Measurements from ENCODE around the gene FOXC1.

The FOXC1 gene

GRCh38 chr6:1612974-1613306 lies 3.2 kb downstream of the FOXC1 start:
- DNase-seq, result peak; percentile 48

DNA sequence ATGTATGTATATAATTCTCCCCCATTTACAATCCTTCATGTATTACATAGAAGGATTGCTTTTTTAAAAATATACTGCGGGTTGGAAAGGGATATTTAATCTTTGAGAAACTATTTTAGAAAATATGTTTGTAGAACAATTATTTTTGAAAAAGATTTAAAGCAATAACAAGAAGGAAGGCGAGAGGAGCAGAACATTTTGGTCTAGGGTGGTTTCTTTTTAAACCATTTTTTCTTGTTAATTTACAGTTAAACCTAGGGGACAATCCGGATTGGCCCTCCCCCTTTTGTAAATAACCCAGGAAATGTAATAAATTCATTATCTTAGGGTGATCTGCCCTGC lies 3.6 kb downstream of the FOXC1 start:
- DNase-seq, result no peak

GRCh38 chr6:1613688-1614447 lies 4.2 kb downstream of the FOXC1 start:
- no peak for DNase-seq

GRCh38 chr6:1614448-1615150 lies 4.9 kb downstream of the FOXC1 start:
- DNase-seq, result peak; percentile 21

DNA sequence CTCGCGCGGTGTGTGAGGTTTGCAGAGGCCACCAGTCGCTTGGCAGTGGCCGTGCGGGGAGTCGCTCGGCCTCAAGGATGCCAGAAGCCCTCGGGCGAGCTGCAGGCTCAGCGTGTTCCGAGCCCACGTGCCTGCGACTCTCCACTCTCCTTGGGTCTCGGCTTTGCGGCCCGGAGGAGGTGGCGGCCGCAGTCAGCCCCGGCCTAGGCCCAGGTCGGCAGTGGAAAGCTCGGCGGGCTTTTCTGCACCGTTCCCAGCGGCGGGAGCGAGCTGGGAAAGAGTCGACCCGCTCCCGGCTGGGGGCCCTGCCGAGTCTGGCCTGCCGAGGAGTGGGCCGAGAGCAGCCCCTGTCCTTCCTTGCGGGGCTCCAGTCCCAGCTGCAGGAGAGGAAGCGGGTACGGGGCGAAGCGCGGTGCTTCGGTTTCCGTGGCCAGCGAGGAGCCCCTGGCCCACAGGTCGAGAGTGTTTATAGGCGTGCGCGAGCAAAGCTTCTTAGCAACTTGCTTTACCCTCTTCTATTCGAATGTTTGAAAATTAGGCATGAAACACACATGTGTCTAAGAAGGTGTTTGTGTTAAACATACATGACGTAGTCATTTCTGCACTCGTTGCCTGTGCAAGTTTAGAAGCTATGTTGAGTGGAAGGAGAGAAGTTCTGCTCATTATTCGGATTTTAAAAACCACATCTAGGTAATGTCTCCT lies 5.6 kb downstream of the FOXC1 start:
- peak; percentile 57 for DNase-seq

GRCh38 chr6:1615853-1616420 lies 6.2 kb downstream of the FOXC1 start:
- peak; percentile 62 for DNase-seq

DNA sequence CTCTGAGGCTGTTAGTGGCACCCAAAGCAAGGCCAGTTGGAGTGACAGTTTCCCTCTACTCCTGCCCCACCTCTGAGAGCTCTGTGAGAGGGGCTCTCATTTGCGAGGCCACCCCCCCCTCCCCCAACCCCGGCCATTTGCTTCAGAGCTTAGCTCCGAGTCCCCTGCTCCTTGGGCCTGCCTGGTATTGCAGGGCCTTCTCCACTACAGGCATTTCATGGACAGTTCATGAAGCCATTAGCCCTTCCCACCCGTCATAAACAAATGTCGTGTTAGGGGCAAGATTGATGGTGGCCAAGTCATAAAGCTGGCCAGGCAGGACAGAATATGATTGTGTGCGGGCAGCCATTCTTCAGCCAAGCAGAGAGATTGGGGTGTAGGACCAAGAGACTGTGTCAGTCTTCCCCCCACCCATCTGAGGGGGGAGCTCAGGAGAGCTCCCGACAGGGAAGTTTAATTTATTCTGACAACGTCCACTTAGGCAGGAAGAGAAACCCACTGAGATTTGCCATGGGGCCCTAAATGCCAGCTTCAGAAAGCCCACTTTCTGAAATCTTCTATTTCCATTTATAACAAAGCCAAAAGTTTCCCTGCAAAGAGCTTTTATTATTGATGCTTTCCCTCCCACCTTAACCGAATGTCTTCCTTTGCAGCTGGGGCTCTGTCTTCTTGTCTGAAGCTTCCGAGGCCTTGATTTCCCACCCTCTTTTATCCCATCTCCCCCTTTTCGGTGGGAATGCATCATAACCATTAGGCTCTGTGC lies 7.2 kb downstream of the FOXC1 start:
- DNase-seq, result peak; percentile 64

DNA sequence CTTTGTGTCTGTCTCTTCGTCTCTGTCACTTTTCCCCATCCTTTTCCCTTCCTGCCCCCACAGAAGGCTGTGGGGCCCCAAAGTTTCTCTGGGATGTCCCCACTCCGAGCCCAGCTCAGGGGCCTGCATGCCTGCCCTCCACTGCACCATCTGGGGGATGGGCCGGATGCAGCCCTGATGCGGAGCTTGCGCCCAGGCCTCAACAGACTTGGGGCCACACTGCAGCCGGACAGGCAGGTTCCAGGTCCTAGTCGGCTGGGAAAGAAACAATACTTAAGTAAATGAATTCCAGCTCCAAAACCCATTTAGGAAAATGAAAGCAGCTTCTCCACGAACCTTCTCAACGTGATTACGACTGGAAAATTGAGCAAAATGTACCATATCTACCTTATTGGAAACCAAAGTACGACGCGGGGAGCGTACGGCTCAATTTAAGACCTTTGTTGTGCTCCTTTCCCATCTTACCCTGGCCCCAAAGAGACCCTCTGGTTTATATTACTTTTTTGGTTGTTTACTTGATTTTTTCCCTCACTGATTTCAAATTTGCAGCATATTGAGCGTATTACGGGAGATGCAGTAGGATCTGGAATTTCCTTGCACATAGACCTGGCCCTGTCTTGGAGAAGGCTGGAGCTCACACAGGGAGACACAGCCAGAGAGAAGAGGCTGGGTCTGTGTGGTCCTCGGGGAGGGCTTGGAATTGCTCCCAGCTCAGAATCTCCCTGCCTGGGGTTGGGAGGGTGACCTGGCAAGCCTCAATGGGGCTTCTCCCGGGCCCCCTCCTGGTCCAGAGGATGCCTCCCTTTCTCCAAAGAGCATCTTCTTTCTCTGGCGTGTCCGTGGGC lies 8.0 kb downstream of the FOXC1 start:
- DNase-seq, result no peak

DNA sequence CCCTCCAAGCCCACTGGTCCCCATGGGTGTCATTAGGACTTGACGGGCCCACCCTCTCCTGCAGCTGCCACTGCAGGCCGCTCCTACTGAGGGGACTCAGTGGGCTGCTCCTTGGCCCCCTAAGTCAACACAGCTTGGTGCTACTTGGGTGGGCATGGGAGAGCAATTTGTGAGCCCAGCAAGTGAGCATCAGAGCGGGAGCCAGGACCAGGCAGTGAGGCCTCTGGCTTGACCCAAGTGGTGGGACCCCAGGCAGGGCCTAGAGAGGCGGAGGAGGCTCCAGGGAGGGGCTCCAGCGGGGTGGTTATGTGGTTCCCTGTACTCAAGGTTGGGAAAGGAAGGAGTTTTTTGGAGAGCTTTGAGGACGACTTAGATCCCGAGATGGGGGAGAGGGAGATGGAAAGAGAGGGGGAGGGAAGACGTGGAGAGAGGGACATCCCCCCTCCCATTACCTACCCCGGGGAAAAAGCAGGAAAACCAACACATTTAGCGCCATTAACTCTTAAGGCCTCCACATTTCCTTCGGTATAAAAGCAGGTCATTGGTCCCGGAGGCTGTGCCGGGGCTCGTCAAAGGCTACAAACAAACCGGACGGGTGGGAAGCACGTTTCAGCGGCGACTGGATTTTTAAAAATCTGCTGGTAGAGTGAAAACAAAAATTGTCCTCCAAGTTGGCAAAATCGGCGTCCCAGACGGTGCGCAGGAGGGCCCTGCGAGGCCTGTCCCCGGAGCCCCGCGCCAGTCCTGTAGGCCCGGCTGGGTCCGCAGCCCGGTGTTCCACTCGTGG lies 8.8 kb downstream of the FOXC1 start:
- DNase-seq, result no peak

- DNase-seq, result no peak
Measured at GRCh38 chr6:1619098-1619672, 9.5 kb downstream of the FOXC1 start.

GRCh38 chr6:1619673-1620503 lies 10.2 kb downstream of the FOXC1 start:
- DNase-seq, result peak; percentile 70

- DNase-seq, result no peak
Measured at GRCh38 chr6:1620504-1621069, 10.9 kb downstream of the FOXC1 start.

DNA sequence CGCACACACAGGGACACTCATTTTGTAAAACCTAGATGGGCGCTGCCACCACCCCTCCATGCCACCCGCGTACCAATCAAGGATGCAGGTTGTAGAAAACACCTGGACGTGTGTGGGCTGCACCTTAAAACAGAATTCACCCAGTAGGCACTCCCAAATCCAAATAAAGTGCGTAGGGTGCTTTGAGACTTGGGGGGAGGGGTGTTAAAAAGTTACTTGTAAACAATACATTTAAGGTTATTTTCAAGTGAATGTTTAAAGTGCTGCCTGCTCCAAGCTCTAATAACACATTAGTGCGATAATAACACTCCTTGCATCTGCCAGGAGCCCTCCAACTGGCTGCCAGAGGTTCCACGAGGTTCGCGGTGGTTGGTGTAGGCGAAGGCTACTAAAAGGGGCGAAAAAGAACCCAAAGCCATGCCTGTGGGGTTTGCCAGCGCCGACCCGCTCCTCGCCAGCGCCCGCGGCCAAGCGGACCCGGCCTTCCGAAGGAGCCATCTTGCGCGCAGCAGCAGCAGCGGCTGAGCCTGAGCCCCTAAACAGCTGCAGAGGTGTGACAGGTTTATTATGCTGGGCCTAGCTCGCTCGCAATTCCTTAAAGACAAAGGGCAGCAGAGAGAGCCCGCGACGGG lies 11.5 kb downstream of the FOXC1 start:
- DNase-seq, result no peak

DNA sequence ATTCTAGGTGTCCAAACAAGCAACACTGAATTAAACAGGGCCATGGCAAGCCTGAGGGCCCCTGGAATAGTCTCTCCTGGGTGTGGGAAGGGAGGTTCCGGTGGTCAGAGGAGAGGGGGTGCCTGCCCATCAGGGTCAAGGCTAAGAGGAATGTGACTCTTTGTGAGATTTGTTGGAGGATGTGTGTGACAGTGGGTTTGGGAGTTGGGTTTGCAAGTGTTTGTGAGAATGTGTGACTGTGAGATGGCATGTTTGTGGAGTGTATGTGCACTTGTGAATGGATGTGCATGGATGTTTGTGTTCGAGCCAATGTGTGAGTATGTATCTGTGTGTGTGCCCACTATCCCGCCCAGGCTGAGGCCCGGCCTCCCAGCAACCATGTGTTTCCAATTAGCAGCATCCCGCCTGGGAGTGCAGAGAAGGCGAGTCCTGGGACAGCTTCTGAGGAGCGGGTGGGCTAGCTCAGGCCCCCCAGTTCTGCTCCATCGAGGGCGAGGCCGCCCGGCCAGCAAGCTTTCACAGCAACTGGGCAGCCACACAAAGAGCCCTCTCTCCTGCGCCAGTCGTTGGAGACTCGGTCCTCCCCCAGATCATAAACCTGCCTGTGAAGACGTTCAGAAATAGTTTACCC lies 12.6 kb downstream of the FOXC1 start:
- DNase-seq, result peak; percentile 42

DNA sequence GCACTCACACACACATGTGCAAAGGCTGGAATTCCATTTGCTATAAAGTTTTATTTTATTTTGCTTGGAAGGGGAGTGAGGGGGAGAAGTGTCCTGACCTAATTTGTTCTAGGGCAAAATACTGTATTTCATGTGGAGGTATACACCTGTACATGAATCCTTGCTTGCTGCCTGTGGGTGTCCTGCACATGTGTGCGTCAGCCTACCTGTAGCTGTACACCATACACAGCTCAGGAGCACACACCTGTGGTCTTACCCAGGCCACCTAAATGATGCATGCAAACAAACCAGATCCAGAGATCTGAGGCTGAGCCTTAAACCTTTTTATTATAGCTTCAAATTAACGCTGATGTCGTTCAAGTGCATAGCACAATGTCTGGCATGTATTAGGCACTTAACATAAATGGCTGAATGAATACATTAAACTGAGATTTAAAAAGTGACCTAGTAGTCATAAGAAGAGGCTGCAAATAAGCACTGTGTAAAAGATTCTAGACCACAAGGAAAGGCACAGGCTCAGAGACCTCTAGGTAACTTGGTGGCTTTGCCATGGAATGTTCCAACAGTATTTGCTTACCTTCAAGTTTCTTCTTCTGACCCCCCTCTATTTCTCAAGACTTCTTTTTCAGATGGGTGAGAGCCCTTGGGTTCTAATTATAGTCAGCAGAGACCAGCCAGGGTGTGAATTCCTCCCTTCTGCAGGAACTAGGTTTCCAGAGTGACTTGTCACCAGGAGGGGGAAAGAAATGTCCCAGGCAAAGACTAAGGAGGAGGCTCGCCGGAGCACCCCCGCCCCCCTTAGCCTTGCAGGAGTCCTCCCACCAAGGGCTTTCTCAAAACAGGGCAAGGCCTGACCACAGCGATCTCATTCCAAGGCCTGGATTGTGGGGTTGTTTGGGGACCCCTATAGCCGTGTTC lies 13.4 kb downstream of the FOXC1 start:
- DNase-seq, result peak; percentile 47

GRCh38 chr6:1623769-1624057 lies 14.0 kb downstream of the FOXC1 start:
- DNase-seq, result no peak

- no peak for DNase-seq
Measured at GRCh38 chr6:1624058-1624850, 14.5 kb downstream of the FOXC1 start.

All from kidney glomerular epithelial cell (primary cell).